ENCODE data around the gene RAB40C. TPM values are rescaled to one million over a fixed set of nuclear protein-coding genes. Genes with fewer than 3 reads are reported as not detected.

The RAB40C gene
- total and polyA plus RNA-seq, 2 donors (not counting 1 experiment from before 2014, with no cell fraction given): 3.2 to 11.6 TPM

DNA sequence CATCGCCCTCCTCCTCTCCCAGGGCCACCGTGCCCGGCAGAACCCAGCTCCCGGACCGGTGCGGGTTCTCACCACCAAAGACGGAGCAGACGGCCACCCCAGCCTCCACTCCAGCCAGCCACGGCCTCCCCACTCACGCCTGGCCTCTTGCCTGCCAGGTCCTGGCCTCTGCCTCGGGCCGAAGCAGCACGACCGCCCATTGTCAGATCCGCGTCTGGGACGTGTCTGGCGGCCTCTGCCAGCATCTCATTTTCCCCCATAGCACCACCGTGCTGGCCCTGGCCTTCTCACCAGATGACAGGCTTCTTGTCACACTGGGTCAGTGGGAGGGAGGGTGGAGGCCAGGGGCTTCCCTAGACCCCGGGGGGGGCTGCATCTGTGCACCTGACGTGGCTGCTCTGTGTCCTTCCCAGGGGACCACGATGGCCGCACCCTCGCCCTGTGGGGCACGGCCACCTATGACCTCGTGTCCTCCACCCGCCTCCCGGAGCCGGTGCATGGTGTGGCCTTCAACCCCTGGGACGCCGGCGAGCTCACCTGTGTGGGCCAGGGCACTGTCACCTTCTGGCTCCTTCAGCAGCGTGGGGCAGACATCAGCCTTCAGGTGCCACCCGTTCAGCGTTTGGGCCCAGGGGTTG, 71.4 kb downstream of the RAB40C start:
- Histone ChIP-seq H3K36me3 (ENCODE audit: control insufficient read depth, insufficient read depth, low read length) (peaks cover 10% of the 10 kb centered on the region), H3K4me3 (replicated peaks in 1 of 4; ENCODE audit: control extremely low read depth in 1 of 4, insufficient read depth in 1 of 4, low read depth in 3 of 4, low read length in 4 of 4) (no peak overlapping the region), H3K79me2 (ENCODE audit: control insufficient read depth, insufficient read depth, low read length) (no peaks in the 10 kb centered on the region), H4K20me1 (ENCODE audit: control insufficient read depth, extremely low read depth, insufficient read depth, low read length) (no peaks in the 10 kb centered on the region), H3K4me2 (ENCODE audit: extremely low read depth, insufficient read depth, low read length) (no peak overlapping the region), H3K9ac (ENCODE audit: insufficient read depth, low read length) (peak overlapping the region; percentile 7), H2AFZ (ENCODE audit: low read length) (no peak overlapping the region), H3K9me3 (ENCODE audit: control insufficient read depth, insufficient read depth, low read depth, low read length) (no peaks in the 10 kb centered on the region), H3K27me3 (ENCODE audit: control insufficient read depth, insufficient read depth, low read length) (no peaks in the 10 kb centered on the region), H3K27ac (ENCODE audit: insufficient read depth, low read length) (no peak overlapping the region), H3K4me1 (ENCODE audit: control insufficient read depth, extremely low read depth, insufficient read depth, low read length) (no peaks in the 10 kb centered on the region)
- TF ChIP-seq EZH2 (IDR thresholded peaks at IDR 0.05; ENCODE audit: low read length, missing control alignments): no peak
- TF ChIP-seq, protein P1, sequence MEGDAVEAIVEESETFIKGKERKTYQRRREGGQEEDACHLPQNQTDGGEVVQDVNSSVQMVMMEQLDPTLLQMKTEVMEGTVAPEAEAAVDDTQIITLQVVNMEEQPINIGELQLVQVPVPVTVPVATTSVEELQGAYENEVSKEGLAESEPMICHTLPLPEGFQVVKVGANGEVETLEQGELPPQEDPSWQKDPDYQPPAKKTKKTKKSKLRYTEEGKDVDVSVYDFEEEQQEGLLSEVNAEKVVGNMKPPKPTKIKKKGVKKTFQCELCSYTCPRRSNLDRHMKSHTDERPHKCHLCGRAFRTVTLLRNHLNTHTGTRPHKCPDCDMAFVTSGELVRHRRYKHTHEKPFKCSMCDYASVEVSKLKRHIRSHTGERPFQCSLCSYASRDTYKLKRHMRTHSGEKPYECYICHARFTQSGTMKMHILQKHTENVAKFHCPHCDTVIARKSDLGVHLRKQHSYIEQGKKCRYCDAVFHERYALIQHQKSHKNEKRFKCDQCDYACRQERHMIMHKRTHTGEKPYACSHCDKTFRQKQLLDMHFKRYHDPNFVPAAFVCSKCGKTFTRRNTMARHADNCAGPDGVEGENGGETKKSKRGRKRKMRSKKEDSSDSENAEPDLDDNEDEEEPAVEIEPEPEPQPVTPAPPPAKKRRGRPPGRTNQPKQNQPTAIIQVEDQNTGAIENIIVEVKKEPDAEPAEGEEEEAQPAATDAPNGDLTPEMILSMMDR (conservative IDR thresholded peaks at IDR 0.05 in 1 of 2, IDR thresholded peaks at IDR 0.05 in 1 of 2; ENCODE audit: low read depth in 1 of 2, low read length in 2 of 2): no peak
- DNase-seq (ENCODE audit: low read depth in 2 of 2): no peak

GRCh38 chr16:662095-662494, 72.2 kb downstream of the RAB40C start:
- no peaks in the 10 kb centered on the region for H3K27me3 ChIP-seq (ENCODE audit: control insufficient read depth, insufficient read depth, low read length)
- H3K4me2 ChIP-seq (ENCODE audit: extremely low read depth, insufficient read depth, low read length): no peak overlapping the region
- TF ChIP-seq EZH2 (IDR thresholded peaks at IDR 0.05; ENCODE audit: low read length, missing control alignments): no peak
- TF ChIP-seq, protein P1 (conservative IDR thresholded peaks at IDR 0.05 in 1 of 2, IDR thresholded peaks at IDR 0.05 in 1 of 2; ENCODE audit: low read depth in 1 of 2, low read length in 2 of 2): no peak
- H3K9ac ChIP-seq (ENCODE audit: insufficient read depth, low read length): no peak overlapping the region
- H3K79me2 ChIP-seq (ENCODE audit: control insufficient read depth, insufficient read depth, low read length): no peaks in the 10 kb centered on the region
- no peaks in the 10 kb centered on the region for H4K20me1 ChIP-seq (ENCODE audit: control insufficient read depth, extremely low read depth, insufficient read depth, low read length)
- no peaks in the 10 kb centered on the region for H3K9me3 ChIP-seq (ENCODE audit: control insufficient read depth, insufficient read depth, low read depth, low read length)
- H3K36me3 ChIP-seq (ENCODE audit: control insufficient read depth, insufficient read depth, low read length): peaks cover 9% of the 10 kb centered on the region
- DNase-seq (ENCODE audit: low read depth in 2 of 2): no peak
- no peak overlapping the region for H2AFZ ChIP-seq (ENCODE audit: low read length)
- no peak overlapping the region for H3K27ac ChIP-seq (ENCODE audit: insufficient read depth, low read length)
- H3K4me1 ChIP-seq (ENCODE audit: control insufficient read depth, extremely low read depth, insufficient read depth, low read length): no peaks in the 10 kb centered on the region
- H3K4me3 ChIP-seq (replicated peaks in 1 of 4; ENCODE audit: control extremely low read depth in 1 of 4, insufficient read depth in 1 of 4, low read depth in 3 of 4, low read length in 4 of 4): no peak overlapping the region

DNA sequence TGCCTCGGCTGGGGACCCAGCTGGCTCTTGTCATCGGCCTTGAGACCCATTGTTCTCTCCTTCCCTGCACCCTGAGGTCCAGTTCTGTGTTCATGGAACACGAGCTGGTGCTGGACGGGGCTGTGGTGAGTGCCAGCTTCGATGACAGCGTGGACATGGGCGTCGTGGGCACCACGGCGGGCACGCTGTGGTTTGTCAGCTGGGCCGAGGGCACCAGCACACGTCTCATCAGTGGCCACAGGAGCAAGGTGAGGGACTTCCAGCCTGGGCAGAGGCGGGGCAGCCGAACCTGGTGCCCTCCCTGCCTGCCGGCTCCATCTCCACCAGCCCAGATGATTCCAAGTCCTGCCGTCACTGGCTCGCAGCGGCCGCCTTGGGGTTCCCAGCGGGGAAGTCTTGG, 72.7 kb downstream of the RAB40C start:
- Histone ChIP-seq H3K27ac (ENCODE audit: insufficient read depth, low read length) (no peak overlapping the region), H3K27me3 (ENCODE audit: control insufficient read depth, insufficient read depth, low read length) (no peaks in the 10 kb centered on the region), H2AFZ (ENCODE audit: low read length) (no peak overlapping the region), H3K4me1 (ENCODE audit: control insufficient read depth, extremely low read depth, insufficient read depth, low read length) (no peaks in the 10 kb centered on the region), H3K9me3 (ENCODE audit: control insufficient read depth, insufficient read depth, low read depth, low read length) (no peaks in the 10 kb centered on the region), H3K79me2 (ENCODE audit: control insufficient read depth, insufficient read depth, low read length) (no peaks in the 10 kb centered on the region), H4K20me1 (ENCODE audit: control insufficient read depth, extremely low read depth, insufficient read depth, low read length) (no peaks in the 10 kb centered on the region), H3K4me2 (ENCODE audit: extremely low read depth, insufficient read depth, low read length) (no peak overlapping the region), H3K4me3 (replicated peaks in 1 of 4; ENCODE audit: control extremely low read depth in 1 of 4, insufficient read depth in 1 of 4, low read depth in 3 of 4, low read length in 4 of 4) (no peak overlapping the region), H3K36me3 (ENCODE audit: control insufficient read depth, insufficient read depth, low read length) (peaks cover 7% of the 10 kb centered on the region), H3K9ac (ENCODE audit: insufficient read depth, low read length) (no peak overlapping the region)
- DNase-seq (ENCODE audit: low read depth in 2 of 2): no peak
- TF ChIP-seq, protein P1 (conservative IDR thresholded peaks at IDR 0.05 in 1 of 2, IDR thresholded peaks at IDR 0.05 in 1 of 2; ENCODE audit: low read depth in 1 of 2, low read length in 2 of 2): no peak
- TF ChIP-seq EZH2 (IDR thresholded peaks at IDR 0.05; ENCODE audit: low read length, missing control alignments): no peak

Data from fibroblast of lung (primary cell).